HFF-Myc (cell line): ENCODE data around the gene NFAM1.

ENCODE experiments used
- DNase-seq: peaks from one replicate; pipeline ENCODE4 v3.0.0-alpha.2; 2011; ENCODE audit warnings: low read depth; ENCODE audit errors: extremely low read depth
- H3K4me3 ChIP-seq: replicated peaks from 2 replicates; pipeline ENCODE4 v1.5.1; 2011; ENCODE audit warnings: low read depth, mild to moderate bottlenecking, control low read depth, low read length
- CTCF ChIP-seq: IDR thresholded peaks from 2 replicates; pipeline ENCODE4 v1.5.1; 2012; ENCODE audit warnings: mild to moderate bottlenecking, low read depth, low read length, control low read depth; ENCODE audit errors: missing control alignments

The NFAM1 gene

DNA sequence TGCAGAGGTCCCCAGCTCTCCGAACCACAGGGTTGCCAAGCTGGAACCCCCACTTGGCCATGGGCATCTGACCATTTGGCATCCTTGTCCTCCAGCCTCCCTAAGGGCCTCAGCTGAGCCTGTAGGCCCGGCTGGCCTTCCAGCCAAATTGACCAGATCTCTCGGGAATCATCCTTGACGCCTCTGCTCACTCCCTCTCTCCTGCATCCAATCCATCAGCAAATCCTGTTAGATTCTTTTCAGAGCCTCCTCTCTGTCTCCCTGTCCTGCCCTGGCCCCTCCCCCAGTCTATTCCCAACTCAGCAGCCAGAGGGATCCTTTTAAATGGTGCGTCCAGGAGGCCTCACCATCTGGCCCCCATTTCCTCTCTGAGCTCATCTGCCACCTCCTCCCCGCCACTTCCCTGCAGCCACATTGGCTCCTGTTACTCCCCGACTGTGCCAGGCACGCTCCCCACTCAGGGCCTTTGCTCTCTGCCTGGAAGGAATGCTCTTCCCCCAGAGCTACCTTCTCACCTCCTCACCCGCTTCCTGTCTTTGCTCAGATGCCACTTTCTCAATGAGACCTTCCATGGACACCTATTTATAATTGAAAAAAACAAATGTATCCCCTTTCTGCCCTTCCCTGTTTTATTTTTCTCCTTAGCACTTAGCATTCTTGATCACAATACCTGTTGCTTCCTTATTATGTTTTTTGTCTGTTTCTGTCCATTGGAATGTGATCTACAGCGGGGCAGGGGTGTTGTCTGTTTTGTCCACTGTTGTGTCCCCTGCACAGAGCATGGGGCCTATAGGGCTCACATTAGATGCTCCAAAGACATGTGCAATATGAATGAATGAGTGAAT is 78.1 kb downstream of the NFAM1 start:
- TF ChIP-seq CTCF: peak; percentile 52
- peak; percentile 81 for DNase-seq
- H3K4me3 ChIP-seq: no peak overlapping the region

DNA sequence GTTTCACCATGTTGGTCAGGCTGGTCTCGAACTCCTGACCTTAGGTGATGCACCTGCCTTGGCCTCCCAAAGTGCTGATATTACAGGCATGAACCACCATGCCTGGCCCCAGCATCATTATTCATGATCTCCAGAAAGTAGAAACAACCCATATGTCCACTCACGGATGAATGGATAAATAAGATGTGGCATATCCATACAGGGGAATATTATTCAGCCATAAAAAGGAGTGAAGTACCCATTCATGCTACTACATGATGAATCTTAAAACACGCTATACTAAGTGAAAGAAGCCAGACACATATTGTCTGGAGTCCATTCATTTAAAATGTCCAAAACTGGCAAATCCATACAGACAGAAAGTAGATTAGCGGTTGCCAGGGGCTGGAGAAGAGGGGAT is 81.8 kb downstream of the NFAM1 start:
- no peak overlapping the region for H3K4me3 ChIP-seq
- DNase-seq: no peak
- TF ChIP-seq CTCF: no peak

- no peak for TF ChIP-seq CTCF
- no peak for DNase-seq
- H3K4me3 ChIP-seq: no peak overlapping the region
These were observed 84.8 kb downstream of the NFAM1 start for GRCh38 chr22:42347281-42347824.

- DNase-seq: no peak
- no peak overlapping the region for H3K4me3 ChIP-seq
- TF ChIP-seq CTCF: no peak
These were observed 85.5 kb downstream of the NFAM1 start for GRCh38 chr22:42346722-42347121.

GRCh38 chr22:42345458-42345857 is 86.7 kb downstream of the NFAM1 start:
- no peak for TF ChIP-seq CTCF
- DNase-seq: no peak
- no peak overlapping the region for H3K4me3 ChIP-seq

GRCh38 chr22:42344361-42344905 is 87.8 kb downstream of the NFAM1 start:
- DNase-seq: no peak
- H3K4me3 ChIP-seq: no peak overlapping the region
- no peak for TF ChIP-seq CTCF
